ENCODE data around the gene CADM2.

- TF ChIP-seq POLR2AphosphoS5 (IDR thresholded peaks at IDR 0.05): no peak
- TF ChIP-seq EP300 (conservative IDR thresholded peaks at IDR 0.05; ENCODE audit: poor library complexity, severe bottlenecking): no peak
- TF ChIP-seq CTCF (IDR thresholded peaks at IDR 0.05; ENCODE audit: poor library complexity, severe bottlenecking): no peak
- no peak for TF ChIP-seq EZH2 (IDR thresholded peaks at IDR 0.05; ENCODE audit: borderline replicate concordance, insufficient read depth, low read length, poor library complexity, severe bottlenecking)
Measured at GRCh38 chr3:86056032-86056431, 1097.2 kb downstream of the CADM2 start.

Measured in neural cell (in vitro differentiated cells).